Amniotic epithelial cell (primary cell): ENCODE results near the gene E4F1.
"Not testable (repeated sequence)": the region's sequence is repeated elsewhere in the genome, so short reads cannot be mapped to it uniquely, and the experiment has no call there.

Experiments used
- DNase-seq: peaks from one replicate; pipeline ENCODE4 v3.0.0-alpha.2; 2010; ENCODE audit warnings: low read depth

The E4F1 gene

DNA sequence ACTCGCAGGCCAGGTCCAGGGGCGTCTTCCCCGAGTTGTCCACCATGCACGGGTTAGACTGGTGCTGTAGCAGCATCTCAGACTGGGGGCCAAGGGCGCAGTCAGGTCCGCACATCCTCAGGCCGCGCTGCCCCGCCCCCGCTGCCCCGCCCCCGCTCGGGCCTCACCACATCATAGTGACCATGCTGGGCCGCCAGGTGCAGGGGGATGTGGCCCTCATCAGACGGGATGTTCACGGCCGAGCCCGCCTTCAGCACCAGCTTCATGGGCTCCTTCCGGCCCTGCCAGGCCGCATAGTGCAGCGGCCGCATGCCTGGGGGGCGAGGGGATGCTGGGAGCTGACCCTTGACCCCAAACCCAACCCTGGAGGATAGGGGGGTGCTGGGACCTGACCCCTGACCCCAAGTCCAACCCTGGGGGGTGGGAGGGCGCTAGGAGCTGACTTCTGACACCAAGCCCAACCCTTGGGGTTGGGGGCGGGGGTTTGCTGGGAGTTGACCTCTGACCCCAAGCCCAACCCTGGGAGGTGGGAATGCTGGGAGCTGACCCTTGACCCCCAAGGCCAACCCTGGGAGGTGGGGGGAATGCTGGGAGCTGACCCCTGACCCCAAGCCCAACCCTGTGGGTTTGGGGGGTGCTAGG lies 34.0 kb upstream of the E4F1 start:
- DNase-seq = no peak

DNA sequence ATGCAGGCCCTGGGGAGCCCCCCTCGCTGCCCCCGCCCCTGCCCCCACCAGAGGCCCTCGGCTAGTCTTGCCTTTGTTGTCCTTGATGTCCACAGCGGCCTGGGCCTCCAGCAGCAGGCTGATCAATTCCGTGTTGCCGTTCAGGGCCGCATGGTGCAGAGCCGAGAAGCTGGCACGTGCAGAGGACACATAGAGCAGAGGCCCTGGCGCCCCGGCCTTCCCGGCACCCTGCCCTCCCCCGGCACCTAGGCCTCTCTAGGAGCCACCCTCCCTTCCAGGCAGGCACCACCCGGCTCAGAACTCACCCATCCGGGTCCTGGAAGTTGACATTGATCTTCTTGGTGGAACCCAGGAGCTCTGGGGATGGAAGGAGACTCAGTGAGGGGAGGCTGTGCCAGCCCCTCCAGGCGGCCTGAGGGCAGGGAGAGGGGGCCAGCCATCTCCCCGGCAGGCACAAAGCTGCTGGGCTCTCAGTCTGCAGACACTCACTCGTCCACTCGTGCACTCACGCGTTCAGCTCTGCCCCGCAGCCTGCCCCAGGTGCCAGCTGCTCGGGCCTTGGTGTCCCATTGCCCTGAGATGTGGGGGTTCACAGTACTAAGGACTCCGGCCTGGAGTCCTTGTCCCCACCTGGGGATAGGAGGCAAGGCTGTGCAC lies 33.3 kb upstream of the E4F1 start:
- no peak for DNase-seq

DNA sequence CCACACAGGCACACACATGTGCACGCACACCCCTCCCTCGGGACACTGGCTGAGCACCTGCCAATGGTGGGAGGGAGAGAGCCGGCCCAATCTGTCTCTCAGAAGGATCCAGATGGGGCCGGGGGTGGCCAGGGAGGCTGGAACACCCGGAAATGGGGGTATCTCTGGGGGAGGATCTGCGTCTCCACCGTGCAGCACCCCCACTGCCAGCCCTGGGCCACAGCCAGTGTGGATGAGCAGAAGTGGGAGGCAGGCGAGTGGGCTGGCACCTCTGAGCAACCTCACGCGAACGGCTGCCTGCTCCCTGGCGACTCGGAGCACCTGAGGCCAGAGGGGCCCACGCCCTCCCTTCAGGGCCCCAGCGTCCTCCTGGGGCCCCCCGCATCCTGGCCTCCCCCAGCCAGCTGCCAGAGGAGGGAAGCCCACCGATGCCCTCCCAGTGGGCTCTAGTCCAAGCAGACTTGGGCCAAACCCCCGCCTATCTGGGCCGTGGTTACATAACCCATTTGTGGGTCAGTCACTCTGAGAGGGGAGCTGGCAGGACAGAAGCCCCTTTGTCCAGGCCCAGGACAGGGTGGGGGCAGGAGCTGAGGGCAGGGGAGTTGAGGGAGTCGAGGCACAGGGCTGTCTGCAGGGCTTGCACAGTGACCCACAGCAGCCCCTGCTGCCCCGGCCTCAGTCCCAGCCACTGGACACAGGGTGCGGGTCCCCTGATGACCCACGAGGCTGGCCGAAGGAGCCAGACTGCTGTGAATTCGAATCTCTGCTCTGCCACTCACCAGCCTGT lies 32.5 kb upstream of the E4F1 start:
- DNase-seq = no peak

DNA sequence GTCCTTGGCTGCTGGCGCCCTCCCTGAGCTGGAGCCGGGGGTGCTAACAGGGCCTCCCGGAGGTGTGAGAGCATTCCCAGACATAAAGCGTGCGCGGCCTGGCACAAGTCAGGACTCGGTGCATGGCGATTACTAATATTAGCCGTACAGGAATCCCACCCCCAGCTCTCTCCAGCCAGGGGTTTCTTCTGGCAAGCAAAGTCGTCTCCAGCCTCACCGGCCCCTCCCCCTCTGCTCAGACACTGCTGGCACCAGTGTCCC lies 32.0 kb upstream of the E4F1 start:
- no peak for DNase-seq

DNA sequence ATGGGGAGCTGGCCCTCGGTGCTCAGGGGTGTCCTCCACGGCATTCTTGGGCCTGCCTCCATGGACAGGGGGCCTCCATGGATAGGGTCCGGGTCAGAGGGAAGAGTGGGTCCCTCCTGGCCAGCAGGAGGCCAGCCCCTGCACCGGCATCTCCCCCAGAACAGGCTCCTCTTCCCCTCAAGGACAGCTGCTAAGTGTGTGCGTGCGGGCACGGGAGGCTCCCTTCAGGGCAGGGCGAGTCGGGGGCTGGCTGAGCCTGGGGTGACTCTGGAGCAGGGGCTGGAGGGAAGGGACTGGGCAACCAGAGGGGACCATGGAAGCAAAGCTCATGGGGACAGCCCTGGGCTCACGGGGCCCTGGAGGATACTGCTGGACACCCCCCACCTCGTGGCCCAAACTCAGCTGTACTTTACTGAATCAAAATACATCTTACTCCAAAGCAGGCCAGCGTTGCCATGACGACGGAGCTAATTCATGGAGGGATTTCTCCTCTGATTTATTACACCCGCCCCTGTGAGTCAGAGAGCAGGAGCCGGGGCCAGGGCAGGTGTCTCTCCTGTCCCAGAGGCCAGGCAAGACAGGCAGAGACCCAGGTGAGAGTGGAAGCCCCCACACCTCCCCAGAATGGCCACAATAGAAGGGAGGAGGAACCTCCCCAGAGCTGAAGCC lies 29.1 kb upstream of the E4F1 start:
- DNase-seq = peak; percentile 78

DNA sequence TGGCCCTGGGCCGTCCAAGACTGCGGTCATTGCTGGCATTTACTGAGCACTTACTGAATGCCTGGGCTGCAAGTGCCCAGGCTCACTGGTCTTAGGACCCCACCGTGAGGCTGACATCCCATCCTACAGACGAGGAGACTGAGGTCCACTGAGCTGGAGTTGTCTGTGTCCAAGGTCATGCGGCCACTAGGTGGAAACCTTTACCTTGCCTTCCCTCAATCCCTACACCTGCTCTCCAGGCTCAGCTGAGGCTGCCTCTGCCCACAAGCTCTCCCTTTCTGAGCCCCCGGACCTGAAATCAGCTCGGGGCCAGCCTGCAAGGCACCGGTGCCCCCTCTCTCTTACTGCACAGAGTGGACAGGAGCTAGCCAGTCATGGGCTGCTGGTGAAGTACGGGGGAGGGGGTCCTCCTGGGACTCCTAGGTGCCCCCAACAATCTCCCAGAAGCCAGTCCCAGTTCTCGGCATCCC lies 28.5 kb upstream of the E4F1 start:
- DNase-seq = peak; percentile 49

DNA sequence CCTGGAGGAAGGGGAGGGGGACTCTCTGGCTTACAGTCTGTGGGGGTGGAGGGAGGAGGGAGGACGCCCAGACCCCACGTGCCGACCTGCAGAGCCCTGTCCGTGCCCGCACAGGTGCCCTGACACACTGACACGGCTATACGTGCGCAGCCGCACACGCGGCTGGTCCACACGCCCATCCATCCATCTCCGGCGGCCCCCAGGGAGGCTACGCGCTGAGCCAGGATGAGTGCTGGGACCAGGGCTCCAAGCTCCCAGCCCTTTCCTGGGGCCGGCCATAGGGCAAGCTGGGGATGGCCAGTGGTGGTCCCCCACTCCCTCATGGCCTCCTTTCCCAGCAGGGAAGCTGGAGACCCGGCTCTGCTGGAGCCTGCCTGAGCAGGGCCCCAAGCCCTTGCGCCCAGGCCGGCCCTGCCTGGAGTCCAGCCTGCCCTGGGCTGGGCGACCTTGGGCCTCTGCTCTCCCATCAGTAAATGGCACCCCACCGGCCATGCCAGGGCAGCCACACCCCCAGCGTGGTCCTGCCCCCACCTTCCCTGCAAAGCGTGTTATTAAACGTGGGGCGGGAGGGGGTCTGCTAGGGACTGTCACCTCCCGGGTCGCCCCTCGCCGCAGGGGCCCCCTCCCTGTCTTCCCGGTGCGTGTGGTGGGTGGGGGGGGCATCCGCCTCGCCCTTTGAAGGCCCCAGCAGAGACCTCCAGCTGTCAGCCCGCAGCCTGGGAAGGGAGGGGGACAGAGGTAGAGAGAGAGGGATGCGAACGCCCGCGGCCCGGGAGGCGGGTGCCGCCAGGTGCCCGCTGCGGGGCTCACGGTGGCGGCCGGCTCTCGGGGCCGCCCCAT lies 27.8 kb upstream of the E4F1 start:
- DNase-seq = no peak

DNA sequence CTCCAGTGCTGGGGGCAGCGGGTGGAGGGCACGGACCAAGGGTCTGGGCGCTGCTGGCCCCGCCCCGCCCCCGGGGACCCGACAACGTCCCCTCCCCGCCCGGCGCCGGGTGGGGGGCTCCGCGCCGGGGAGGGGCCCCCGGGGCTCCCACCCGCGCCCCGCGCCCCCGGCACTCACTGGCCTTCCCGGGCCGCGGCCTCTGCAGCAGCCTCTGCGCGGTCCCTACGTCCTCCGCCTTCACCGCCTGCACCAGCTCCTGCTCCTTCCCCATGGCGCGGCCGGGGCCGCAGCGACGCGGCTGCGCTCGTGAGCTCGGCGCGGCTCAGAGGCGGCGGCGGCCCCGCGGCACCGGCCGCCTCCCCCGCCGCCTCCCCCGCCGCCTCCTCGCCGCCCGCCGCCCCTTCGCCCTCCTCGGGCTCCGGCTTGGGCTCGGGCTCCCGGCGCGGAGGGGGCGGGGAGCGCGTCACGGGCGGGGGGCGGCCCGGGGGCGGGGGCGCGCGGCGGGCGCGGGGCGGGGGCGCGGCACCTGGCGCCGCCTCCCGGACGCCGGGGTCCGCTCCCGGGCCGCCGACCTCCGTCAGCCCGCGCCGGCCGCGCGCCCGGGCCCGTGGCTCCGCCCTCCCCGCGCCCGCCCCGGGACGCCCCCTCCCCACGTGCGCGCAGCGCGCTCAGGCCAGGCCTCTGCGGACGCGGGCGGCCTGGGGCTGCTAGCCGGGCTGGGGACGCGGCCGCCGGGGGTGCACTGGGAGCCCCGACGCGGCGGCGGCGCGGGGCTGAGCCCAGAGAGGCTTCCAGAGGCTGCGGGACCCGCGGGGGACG lies 27.0 kb upstream of the E4F1 start, which contains the start of gene CASKIN1:
TSS of gene CASKIN1 (minus strand) at position 444 of the 819 bp plus-strand sequence. CDS start at position 271, 173 bp downstream.
- no peak for DNase-seq

DNA sequence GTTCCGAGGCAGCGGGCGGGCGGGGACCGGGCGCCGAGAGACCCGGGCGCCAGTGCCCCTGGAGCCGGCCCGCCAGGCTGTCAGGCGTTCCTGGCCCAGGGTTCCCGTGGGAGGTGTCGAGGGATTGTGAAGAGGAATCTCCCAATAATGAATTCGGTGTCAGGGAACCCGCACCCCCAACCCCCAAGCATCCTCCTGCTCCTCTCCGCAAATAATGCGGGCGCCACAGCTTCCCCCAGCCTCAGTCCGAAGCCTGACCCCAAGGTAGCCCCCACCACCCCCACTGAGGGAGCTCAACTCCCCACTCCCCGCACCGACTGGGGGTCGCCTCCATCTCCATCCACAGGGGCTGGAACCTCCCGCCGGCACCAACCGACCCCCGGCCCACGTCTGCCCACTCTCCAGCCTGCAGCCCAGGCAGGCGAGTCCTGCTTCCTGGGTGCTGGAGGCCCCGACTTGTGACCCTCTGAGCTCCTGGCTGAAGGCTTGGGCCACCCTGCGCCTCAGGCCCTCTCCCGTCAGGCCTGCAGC lies 26.3 kb upstream of the E4F1 start:
- DNase-seq = no peak

DNA sequence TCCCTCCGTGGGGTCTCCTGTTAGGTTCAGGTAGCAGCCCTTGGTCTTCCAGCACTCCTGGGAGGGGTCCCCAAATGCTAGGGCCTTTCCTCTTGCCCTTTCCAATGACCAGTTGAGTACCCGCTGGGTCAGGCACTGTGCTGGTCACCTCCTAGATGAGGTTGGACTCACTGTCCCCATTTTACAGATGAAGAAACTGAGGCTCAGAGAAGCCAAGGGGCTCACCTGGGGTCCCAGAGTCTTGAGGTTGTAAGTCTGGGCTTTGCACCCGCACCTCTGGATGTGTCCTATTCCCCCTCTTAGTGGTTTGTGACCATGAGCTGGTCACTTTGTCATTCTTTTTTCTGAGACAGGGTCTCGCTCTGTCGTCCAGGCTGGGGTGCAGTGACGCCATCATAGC lies 25.6 kb upstream of the E4F1 start:
- no peak for DNase-seq

DNA sequence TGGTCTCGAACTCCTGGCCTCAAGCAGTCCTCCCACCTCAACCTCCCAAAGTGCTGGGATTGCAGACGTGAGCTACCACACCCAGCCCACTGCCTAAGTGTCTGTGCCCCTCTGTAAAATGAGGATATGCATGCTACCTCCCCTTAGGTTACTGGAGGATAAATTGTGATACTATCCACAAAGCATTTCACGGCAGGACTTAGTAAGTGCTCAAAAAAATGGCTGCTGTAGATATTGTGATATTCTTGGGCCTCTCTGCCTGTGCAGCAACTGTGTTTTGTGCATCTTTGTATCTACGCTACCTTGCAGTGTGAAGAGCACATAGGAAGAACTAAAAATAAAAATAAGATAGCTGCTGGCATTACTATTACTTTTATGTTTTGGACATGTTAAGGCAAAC lies 25.1 kb upstream of the E4F1 start:
- no peak for DNase-seq

DNA sequence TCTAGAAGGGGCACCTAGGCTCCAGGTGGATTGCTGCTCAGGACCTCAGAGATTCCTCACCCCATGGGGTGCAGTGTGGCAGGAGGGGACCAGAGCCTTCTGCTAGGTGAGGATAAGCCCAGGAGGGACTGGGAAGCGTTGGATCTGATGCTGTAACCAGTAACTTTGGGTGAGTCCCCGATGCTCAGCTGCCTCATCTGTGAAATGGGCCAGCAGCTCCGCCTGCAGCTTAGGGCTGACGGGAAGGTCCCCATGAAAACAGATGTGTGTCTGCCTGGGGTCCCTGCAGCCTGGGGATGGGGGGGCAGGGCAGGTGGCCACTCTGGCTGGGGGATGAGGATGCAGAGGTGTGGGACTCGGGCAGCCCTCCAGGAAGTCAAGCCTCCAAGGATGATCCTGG lies 24.3 kb upstream of the E4F1 start:
- no peak for DNase-seq

DNA sequence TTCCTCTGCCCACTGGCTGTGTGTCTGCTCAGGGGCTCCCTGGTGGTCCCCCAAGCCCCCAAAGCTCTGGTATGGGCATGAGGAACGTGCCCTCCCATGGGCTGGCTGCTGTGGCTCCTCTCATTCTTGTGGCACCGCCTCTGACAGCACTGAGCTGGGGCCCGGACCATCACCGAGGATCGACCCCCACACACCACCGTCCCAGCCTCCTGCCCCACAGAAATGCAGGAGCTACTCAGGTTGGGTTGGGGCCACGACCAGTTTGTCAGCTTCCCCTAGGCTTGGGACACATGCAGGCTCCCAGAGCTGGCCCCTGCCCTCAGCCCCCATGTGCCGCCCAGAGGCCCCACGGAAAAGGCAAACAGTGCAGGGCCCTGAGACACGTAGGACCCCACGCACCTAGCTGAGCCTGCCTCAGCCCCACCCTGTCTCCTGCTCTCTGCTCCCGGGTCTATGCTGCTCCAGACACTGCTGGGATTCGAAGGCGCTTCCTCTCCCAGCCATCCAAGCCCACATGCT lies 23.7 kb upstream of the E4F1 start:
- no peak for DNase-seq

DNA sequence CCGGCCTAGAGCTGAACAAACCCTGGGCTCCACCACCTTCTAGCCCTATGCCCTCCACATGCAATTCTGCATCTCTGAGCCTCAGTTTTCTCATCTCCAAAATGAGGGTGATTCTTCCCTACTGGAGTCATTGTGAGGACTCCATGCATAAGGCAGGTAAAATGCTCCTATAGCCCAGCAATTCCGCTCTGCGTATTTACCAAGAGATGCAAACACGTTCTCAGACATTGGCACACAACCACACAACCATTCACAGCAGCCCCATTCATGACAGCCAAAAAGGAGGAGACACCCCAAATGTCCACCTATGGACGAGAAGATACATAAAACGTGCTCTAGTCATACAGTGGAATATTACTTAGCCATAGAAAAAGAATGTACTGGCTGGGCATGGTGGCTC lies 23.1 kb upstream of the E4F1 start:
- no peak for DNase-seq

DNA sequence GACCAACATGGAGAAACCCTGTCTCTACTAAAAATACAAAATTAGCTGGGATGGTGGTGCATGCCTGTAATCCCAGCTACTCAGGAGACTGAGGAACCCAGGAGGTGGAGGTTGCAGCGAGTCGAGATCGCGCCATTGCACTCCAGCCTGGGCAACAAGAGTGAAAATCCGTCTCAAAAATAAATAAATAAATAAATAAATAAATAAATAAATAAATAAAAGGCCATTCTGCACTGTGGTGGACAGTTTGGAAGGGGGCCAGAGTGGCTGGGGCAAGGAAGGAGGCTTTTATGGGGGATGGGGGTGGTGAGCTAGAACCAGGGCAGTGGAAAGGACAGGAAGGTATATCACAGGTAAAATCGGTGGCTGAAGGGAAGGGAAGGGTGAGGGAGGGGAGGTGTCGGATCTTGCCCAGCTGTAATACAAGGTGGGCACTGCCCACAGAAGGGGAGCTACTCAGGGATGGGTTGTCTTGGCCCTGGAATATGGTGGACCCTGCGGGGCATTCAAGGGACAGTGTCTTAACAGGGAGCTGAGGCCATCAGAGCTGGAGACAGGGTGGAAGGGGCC lies 20.2 kb upstream of the E4F1 start:
- DNase-seq = not testable (repeated sequence)

DNA sequence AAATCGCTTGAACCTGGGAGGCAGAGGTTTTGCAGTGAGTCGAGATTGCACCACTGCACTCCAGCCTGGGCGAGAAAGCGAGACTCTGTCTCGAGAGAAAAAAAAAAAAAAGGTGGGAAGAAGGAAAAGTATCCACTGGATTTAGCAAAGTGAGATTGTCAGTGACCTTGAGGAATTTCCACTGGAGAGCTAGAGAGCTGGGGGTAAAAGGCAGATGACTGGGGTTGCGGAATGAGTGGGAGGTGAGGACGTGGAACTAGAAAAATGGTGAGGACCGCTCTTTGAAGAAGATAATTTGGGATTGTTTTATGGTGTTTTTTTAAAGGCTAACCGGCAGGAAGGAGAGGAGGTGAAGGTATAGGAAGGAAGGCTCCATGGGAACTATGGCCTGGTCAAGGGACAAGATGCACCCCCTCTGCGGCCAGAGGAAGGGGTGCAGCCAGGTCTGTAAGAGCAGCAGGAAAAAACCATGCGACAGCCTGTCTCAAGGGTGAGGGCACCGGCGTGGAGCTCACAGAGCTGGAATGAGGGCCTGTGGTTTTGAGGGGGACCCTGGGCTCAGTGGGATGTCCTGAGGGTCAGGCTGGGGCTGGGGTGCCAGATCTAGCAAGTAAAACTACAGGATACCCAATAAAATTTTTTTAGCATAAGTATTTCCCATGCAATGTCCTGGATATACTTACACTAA lies 18.8 kb upstream of the E4F1 start:
- peak; percentile 53 for DNase-seq

DNA sequence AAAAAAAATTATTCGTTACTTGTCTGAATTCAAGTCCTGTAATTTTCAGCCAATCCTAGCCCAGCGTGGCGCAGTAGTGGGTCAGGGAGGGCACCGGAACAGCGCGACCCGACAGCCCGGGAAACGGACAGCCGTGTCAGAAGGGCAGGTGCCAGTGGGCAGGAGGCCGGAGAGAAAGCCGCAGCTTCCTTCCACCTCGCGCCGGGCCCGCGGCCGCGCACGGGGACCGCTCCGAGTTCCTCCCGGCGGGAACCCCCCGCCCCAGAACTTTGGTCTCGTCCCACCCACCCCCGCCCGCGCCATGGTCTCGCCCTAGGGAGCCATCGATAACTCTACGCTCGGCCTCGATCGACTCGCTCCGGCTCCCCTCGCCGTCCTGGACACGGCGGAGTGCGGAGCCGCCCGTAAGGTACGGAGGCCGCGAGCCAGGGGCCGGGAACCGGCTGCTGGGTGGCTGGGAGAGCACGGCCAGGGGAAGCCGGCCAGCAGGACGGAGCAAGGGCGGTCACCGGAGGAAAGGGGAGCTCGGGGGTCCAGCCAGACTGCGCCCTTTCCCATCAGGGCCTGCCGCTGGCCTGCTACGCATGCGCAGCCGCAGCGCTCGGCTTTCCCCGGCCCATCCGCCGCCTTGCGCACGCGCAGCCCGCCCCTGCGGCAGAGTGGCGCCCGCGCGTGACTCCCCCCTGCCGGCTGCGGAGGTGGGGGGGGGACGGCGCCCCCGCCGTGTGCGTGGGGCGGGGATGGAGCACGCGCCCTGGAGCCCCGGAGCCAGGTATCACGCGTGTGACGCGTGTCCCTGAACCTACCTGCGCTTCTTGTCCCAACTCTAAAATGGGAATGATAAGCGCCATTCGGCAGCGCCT lies 18.1 kb upstream of the E4F1 start, which contains the start of gene MLST8:
TSS of gene MLST8 (plus strand) at position 351 of the 863 bp plus-strand sequence. CDS start 632 bp downstream, outside the sequence.
- DNase-seq = peak; percentile 78

DNA sequence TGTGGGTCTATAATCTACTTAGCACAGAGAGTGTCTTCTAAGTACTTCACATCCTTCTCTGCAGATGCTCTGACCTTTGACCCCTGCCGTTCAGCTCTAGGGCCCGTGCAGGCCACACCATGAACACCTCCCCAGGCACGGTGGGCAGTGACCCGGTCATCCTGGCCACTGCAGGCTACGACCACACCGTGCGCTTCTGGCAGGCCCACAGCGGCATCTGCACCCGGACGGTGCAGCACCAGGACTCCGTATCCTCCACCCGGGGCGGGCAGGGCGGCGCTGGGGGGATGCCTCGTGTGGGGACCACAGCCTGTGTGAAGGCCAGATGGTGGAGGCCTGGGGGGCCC lies 17.5 kb upstream of the E4F1 start:
- DNase-seq = no peak

DNA sequence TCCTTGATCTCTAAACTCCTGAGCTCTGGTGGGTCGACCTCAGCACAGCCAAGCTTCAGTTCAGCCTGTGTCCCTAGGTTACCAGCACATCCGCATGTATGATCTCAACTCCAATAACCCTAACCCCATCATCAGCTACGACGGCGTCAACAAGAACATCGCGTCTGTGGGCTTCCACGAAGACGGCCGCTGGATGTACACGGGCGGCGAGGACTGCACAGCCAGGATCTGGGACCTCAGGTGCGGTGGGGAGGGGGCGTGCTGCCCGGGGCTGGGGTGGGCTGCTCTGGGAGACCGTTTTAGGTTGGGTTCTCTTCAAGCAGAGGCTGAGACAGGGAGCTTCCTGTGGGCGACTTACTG lies 17.0 kb upstream of the E4F1 start:
- no peak for DNase-seq
